ENCODE measurements around the gene PTPN3.
A peak's percentile ranks its signal among the peaks of the same experiment; 100 is the strongest.

Gene PTPN3

GRCh38 chr9:109482391-109482916 is 15.7 kb downstream of the PTPN3 start:
- DNase-seq (ENCODE audit: low spot score): no peak
- TF ChIP-seq CTCF (IDR thresholded peaks at IDR 0.05): no peak
- H3K4me3 ChIP-seq: no peak overlapping the region
- peak overlapping the region in 1 of 2 donors; percentile 1 for H3K27ac ChIP-seq

DNA sequence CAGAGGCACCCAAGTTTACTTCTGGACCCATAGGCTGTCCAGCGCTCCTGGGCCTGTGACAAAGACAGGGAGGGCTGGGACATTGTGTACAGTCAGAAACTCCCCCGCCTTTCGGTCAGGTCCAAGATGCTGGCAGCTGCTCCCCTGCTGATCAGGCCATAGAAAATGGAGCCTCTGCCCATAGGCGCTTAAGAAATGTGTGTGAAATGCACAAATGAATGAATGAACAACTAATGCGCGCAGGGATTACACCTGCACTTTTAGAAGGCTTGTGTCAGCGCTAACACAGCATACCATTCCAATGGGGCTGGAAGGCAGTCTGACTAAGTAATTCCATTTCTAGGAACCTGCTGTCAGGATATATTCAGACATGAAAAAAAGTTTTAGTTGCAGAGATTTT is 16.3 kb downstream of the PTPN3 start:
- TF ChIP-seq CTCF (IDR thresholded peaks at IDR 0.05): no peak
- H3K27ac ChIP-seq: no peak overlapping the region
- no peak for DNase-seq (ENCODE audit: low spot score)
- no peak overlapping the region for H3K4me3 ChIP-seq

DNA sequence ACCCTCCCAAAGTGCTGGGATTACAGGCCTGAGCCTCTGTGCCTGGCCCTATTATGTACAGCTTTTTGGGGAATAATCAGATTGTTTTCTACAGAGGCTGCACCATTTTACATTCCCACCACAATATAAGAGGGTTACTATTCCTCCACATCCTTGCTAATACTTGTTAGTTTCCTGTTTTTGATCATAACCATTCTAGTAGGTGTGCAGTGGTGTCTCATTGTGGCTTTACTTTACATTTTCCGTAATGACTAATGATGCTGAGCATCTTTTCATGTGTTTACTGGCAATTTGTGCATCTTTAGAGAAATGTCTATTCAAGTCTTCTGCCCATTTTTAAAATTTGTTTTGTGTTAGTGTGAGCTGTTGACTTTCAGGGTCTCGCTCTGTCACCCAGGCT is 18.3 kb downstream of the PTPN3 start:
- H3K27ac ChIP-seq: no peak overlapping the region
- no peak for TF ChIP-seq CTCF (IDR thresholded peaks at IDR 0.05)
- H3K4me3 ChIP-seq: no peak overlapping the region

GRCh38 chr9:109478665-109479380 is 19.3 kb downstream of the PTPN3 start:
- no peak for DNase-seq (ENCODE audit: low spot score)
- TF ChIP-seq CTCF (IDR thresholded peaks at IDR 0.05): no peak
- Histone ChIP-seq H3K27ac (peak overlapping the region in 1 of 2 donors; percentile 74), H3K4me3 (no peak overlapping the region)

More for the DNA sequence above, 18.3 kb downstream of the PTPN3 start:
- DNase-seq (ENCODE audit: low spot score): no peak

DNA sequence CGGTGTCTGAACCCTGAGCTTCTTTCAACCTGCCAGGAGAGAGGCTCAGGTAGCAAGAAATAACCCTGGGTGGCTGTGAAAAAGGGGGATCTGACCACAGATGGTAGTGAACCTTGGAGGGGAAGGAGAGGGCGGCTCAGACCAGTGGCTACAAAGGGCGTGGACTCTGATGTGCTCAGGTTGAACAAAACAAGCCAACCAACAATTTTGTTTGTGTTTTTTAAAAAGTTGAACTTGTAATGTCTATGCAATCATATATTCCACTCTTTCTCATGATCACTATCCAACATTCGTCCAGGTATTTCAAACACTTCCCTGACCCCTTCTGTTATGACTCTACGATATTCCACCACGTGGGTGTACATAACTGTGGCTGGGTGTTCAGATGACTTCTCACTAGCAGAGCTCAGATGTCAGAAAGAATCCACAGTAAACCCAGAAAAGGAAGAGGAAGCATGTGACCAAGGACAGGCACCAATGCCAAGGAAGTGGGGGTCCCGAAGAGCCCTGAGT is 20.0 kb downstream of the PTPN3 start:
- H3K4me3 ChIP-seq: no peak overlapping the region
- no peak for TF ChIP-seq CTCF (IDR thresholded peaks at IDR 0.05)
- DNase-seq (ENCODE audit: low spot score): no peak
- peak overlapping the region in 1 of 2 donors; percentile 74 for H3K27ac ChIP-seq

- peak overlapping the region in 1 of 2 donors; percentile 74 for H3K27ac ChIP-seq
- no peak for DNase-seq (ENCODE audit: low spot score)
- no peak overlapping the region for H3K4me3 ChIP-seq
- no peak for TF ChIP-seq CTCF (IDR thresholded peaks at IDR 0.05)
These were observed 20.7 kb downstream of the PTPN3 start for GRCh38 chr9:109477258-109478050.

All from coronary artery (tissue), 2 donors.